Esophagus muscularis mucosa (tissue), 4 donors: Measurements from ENCODE around the gene PCDH9. TPM values are rescaled to one million over a fixed set of nuclear protein-coding genes. Genes with fewer than 3 reads are reported as not detected.

ENCODE experiments used
- DNase-seq: peaks from one replicate; pipeline ENCODE4 v3.0.0-alpha.2; 2017; ENCODE audit errors: extremely low spot score
- H3K27ac ChIP-seq, 4 donors: fragments of 200-600 bp; sonication (generic); replicated peaks in 1 of 4; 1 replicate in 3 of 4; 2 replicates in 1 of 4; pipeline ENCODE4 v1.5.1; 2016 to 2019; ENCODE audit warnings: mild to moderate bottlenecking in 1 of 4
- H3K27me3 ChIP-seq, 4 donors: fragments of 200-600 bp; sonication (generic); one replicate each; pipeline versions ENCODE4 v1.5.1 to v1.6.0; 2016 to 2019
- H3K36me3 ChIP-seq, 4 donors: fragments of 200-600 bp; sonication (generic); one replicate each; pipeline ENCODE4 v1.5.1; 2016 to 2019
- H3K4me1 ChIP-seq, 4 donors: fragments of 200-600 bp; sonication (generic); one replicate each; pipeline ENCODE4 v1.5.1; 2016 to 2019
- H3K4me3 ChIP-seq, 4 donors: fragments of 200-600 bp; sonication (generic); 1 replicate in 2 of 4; 2 replicates in 2 of 4; pipeline ENCODE4 v1.5.1; 2016 to 2019; ENCODE audit warnings: mild to moderate bottlenecking in 4 of 4, moderate library complexity in 1 of 4
- H3K9me3 ChIP-seq, 4 donors: fragments of 200-600 bp; sonication (generic); 1 replicate in 3 of 4; 2 replicates in 1 of 4; pipeline ENCODE4 v1.5.1; 2016 to 2019
- EP300 ChIP-seq: sonication (generic); formaldehyde crosslinking; IDR thresholded peaks from one replicate; pipeline ENCODE4 v1.6.1; 2017; ENCODE audit warnings: antibody characterized with exemption
- POLR2A ChIP-seq: fragments of 450-650 bp; IDR thresholded peaks from one replicate; pipeline ENCODE4 v1.6.1; 2017; ENCODE audit warnings: antibody characterized with exemption, moderate library complexity, mild to moderate bottlenecking, low read depth
- POLR2AphosphoS5 ChIP-seq, 2 donors: sonication (generic); formaldehyde crosslinking; IDR thresholded peaks; one replicate each; pipeline ENCODE4 v1.6.1; 2017; ENCODE audit warnings: antibody characterized with exemption in 2 of 2
- WGBS: methylation state at CpG from one replicate; pipeline ENCODE4 v1.1.5; 2018; 5-methylcytosine and 5-hydroxymethylcytosine counted together
- intact Hi-C: fragments of 100-400 bp; cut with DNase I; formaldehyde crosslinking; loops from one replicate; pipeline ENCODE4 v1.15.1; 2023
- total RNA-seq, 4 donors: library from RNA; depleted of rRNA; stranded (reverse); fragments of >200 nt; gene quantifications; one replicate each; pipeline versions ENCODE4 v1.1.0 to v1.2.1, GENCODE V29; 2016
- TF ChIP-seq, protein P1 (sequence below), 3 experiments: fragments of 200-600 bp in 2 of 3; fragments of 450-650 bp in 1 of 3; sonication (generic) in 2 of 3; IDR thresholded peaks; one replicate each; pipeline ENCODE4 v1.5.1; 2017 to 2019; ENCODE audit warnings: antibody characterized with exemption in 3 of 3, mild to moderate bottlenecking in 2 of 3, moderate library complexity in 1 of 3

Gene PCDH9
- total RNA-seq, 4 donors from 2014 or later: 33.8 to 81.8 (median 49.1) TPM

DNA sequence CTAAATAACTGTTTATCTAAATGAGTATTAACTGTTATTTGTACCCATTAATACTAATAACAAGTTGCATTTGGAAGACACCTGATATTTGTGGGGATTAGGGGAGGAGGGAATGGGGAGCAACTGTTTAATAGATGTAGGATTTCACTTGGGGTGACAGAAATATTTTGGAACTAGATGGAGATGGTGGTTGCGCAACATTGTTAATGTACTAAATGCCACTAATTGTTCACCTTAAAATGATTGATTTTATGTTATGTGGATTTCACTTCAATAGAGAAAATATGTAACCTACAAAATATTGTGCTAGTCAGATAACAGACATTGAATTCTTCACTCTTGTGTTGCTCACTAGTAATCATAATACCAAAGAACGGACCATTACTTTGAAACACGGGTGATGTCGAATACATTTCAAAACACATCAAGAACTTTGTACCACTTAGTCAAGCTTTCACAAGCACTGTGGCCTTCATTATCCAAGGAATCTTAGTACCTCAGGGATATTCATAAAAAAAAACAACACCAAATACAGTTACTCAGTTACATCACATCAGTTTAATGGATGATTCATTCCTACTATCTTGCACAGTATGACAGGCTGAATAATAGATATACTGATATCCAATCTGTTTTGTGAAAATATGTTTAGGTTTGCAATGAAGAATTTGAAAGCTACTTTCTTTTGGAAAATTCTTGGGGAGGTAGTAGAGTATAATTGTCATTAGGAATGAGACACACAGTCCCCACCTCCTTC lies 721.8 kb downstream of the PCDH9 start:
- TF ChIP-seq EP300 (no peak), POLR2A (no peak), POLR2AphosphoS5 (IDR thresholded peaks at IDR 0.05) (no peak)
- TF ChIP-seq, protein P1, sequence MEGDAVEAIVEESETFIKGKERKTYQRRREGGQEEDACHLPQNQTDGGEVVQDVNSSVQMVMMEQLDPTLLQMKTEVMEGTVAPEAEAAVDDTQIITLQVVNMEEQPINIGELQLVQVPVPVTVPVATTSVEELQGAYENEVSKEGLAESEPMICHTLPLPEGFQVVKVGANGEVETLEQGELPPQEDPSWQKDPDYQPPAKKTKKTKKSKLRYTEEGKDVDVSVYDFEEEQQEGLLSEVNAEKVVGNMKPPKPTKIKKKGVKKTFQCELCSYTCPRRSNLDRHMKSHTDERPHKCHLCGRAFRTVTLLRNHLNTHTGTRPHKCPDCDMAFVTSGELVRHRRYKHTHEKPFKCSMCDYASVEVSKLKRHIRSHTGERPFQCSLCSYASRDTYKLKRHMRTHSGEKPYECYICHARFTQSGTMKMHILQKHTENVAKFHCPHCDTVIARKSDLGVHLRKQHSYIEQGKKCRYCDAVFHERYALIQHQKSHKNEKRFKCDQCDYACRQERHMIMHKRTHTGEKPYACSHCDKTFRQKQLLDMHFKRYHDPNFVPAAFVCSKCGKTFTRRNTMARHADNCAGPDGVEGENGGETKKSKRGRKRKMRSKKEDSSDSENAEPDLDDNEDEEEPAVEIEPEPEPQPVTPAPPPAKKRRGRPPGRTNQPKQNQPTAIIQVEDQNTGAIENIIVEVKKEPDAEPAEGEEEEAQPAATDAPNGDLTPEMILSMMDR (IDR thresholded peaks at IDR 0.05): no peak
- no peaks in the 10 kb centered on the region for H3K36me3 ChIP-seq
- no peaks in the 10 kb centered on the region for H3K9me3 ChIP-seq
- DNase-seq: no peak
- 96% methylated on average over 4 of the region's 4 CpGs for WGBS
- H3K4me3 ChIP-seq: no peak overlapping the region
- intact Hi-C loops: no loop called here
- H3K4me1 ChIP-seq: no peaks in the 10 kb centered on the region
- H3K27me3 ChIP-seq: no peaks in the 10 kb centered on the region
- H3K27ac ChIP-seq: no peak overlapping the region

DNA sequence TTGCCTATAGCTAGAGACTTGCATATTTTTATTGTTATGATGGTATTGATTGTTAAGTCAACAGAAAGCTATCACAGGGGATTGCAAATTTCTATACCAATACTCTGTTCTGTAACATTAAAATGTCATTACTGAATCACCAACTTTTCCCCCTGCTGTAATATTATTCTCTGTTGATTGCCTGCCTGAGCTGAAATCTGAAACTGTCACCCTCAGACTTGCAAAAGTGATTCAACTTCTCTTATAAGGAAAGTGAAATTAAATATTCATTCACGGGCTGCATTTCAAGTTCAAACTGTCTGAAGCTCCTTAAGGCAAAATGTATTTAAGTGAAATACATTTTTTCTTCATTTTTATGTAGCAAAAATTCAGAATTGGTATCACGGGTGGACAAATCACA lies 723.2 kb downstream of the PCDH9 start:
- intact Hi-C loops: no loop called here
- TF ChIP-seq, protein P1 (IDR thresholded peaks at IDR 0.05): no peak
- TF ChIP-seq POLR2A (no peak), EP300 (no peak), POLR2AphosphoS5 (IDR thresholded peaks at IDR 0.05) (no peak)
- Histone ChIP-seq H3K9me3 (no peaks in the 10 kb centered on the region), H3K4me3 (no peak overlapping the region), H3K27me3 (no peaks in the 10 kb centered on the region), H3K4me1 (no peaks in the 10 kb centered on the region), H3K27ac (no peak overlapping the region), H3K36me3 (no peaks in the 10 kb centered on the region)
- DNase-seq: no peak
- WGBS: 64% methylated on average over 2 of the region's 2 CpGs

DNA sequence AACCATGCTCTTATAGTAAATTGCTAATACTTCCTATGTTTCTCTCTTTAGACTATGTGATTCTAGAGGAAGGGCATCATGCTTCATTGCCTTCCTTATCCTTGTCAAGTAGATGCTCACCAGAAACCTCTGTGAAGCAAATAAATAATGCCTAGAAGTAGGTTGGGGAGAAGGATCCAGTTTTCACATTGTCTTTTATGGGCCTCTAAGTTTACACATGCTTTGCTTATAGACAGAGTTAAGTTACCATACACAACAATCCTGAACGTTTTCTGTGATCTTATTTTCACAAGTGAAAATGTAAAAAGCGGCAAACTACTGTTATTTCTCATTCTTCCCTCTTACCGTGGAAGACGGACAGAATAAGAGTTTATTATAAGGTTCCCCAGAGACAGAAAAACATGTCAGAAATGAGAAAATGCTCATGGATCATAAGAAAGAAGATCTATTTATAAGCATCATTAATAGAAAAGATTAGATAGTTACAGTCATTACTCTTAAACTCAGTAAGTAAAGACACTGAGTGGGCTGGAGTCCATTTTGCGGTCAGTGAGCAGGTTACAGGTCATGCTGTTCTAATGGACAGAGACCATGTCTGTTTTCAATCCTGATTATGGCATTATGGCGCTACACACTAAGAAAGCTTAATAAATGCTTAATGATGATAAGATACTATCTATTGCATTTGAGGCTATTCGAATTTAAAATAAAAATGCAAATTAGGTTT lies 723.9 kb downstream of the PCDH9 start:
- Histone ChIP-seq H3K27me3 (no peaks in the 10 kb centered on the region), H3K4me3 (no peak overlapping the region), H3K27ac (no peak overlapping the region), H3K9me3 (no peaks in the 10 kb centered on the region), H3K36me3 (no peaks in the 10 kb centered on the region), H3K4me1 (no peaks in the 10 kb centered on the region)
- intact Hi-C loops: no loop called here
- WGBS: 88% methylated on average over 7 of the region's 7 CpGs
- TF ChIP-seq POLR2AphosphoS5 (IDR thresholded peaks at IDR 0.05): no peak
- no peak for TF ChIP-seq EP300
- TF ChIP-seq POLR2A: no peak
- TF ChIP-seq, protein P1 (IDR thresholded peaks at IDR 0.05): no peak
- DNase-seq: no peak

DNA sequence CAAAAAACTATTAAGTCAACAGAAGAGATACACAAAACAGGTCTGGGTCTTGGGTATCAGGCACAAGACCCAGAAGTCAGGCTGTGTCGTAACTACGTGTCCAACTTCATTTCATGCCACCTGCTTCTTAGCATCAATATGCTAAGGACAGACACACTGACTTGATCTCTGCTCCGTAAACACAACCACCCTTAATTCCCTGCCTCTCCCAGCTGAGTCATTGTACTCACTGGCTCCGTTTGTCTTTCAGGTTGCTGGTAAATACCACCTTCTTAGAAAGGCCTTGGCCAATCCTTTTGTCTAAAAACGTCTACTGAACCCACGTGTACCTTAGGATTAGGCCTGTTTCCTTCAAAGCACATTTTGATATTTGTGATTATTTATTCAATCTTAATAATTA lies 726.2 kb downstream of the PCDH9 start:
- H3K27me3 ChIP-seq: no peaks in the 10 kb centered on the region
- H3K36me3 ChIP-seq: no peaks in the 10 kb centered on the region
- TF ChIP-seq, protein P1 (IDR thresholded peaks at IDR 0.05): no peak
- TF ChIP-seq POLR2AphosphoS5 (IDR thresholded peaks at IDR 0.05): no peak
- TF ChIP-seq POLR2A: no peak
- TF ChIP-seq EP300: no peak
- intact Hi-C loops: no loop called here
- 77% methylated on average over 6 of the region's 6 CpGs for WGBS
- no peak overlapping the region for H3K4me3 ChIP-seq
- H3K27ac ChIP-seq: no peak overlapping the region
- DNase-seq: no peak
- no peaks in the 10 kb centered on the region for H3K9me3 ChIP-seq
- H3K4me1 ChIP-seq: no peaks in the 10 kb centered on the region
